Measurements from ENCODE around the gene ITSN1.

GRCh38 chr21:33904041-33904440, 261.7 kb downstream of the ITSN1 start:
- TF ChIP-seq CTCF (IDR thresholded peaks at IDR 0.05) (no peak), EP300 (IDR thresholded peaks at IDR 0.05) (no peak), POLR2AphosphoS5 (IDR thresholded peaks at IDR 0.05) (no peak)
